ENCODE data around the gene CACNB1.

The CACNB1 gene

GRCh38 chr17:39219647-39220154 is 22.2 kb upstream of the CACNB1 start:
- Mint-ChIP-seq H3K9me3 (no peaks in the 10 kb centered on the region), H3K4me1 (ENCODE audit: low read depth) (peaks cover 3% of the 10 kb centered on the region), H3K27ac (no peak overlapping the region), H3K4me3 (no peak overlapping the region), H3K36me3 (ENCODE audit: low read depth) (no peaks in the 10 kb centered on the region), H3K27me3 (peaks cover 39% of the 10 kb centered on the region)
- no peak for DNase-seq

GRCh38 chr17:39218906-39219305 is 21.4 kb upstream of the CACNB1 start:
- H3K4me1 Mint-ChIP-seq (ENCODE audit: low read depth), result peaks cover 2% of the 10 kb centered on the region
- H3K36me3 Mint-ChIP-seq (ENCODE audit: low read depth), result no peaks in the 10 kb centered on the region
- no peaks in the 10 kb centered on the region for H3K9me3 Mint-ChIP-seq
- no peak overlapping the region for H3K27ac Mint-ChIP-seq
- no peak for DNase-seq
- peaks cover 32% of the 10 kb centered on the region for H3K27me3 Mint-ChIP-seq
- no peak overlapping the region for H3K4me3 Mint-ChIP-seq

GRCh38 chr17:39217734-39218369 is 20.4 kb upstream of the CACNB1 start:
- Mint-ChIP-seq H3K9me3 (no peaks in the 10 kb centered on the region), H3K36me3 (ENCODE audit: low read depth) (no peaks in the 10 kb centered on the region), H3K27me3 (peaks cover 24% of the 10 kb centered on the region), H3K4me1 (ENCODE audit: low read depth) (peaks cover 2% of the 10 kb centered on the region), H3K27ac (no peak overlapping the region), H3K4me3 (no peak overlapping the region)
- no peak for DNase-seq

- no peak overlapping the region for H3K4me3 Mint-ChIP-seq
- H3K36me3 Mint-ChIP-seq (ENCODE audit: low read depth), result no peaks in the 10 kb centered on the region
- peaks cover 22% of the 10 kb centered on the region for H3K27me3 Mint-ChIP-seq
- no peaks in the 10 kb centered on the region for H3K9me3 Mint-ChIP-seq
- peaks cover 16% of the 10 kb centered on the region for H3K4me1 Mint-ChIP-seq (ENCODE audit: low read depth)
- DNase-seq, result no peak
- no peak overlapping the region for H3K27ac Mint-ChIP-seq
Measured at GRCh38 chr17:39213852-39214251, 16.4 kb upstream of the CACNB1 start.

- DNase-seq, result no peak
- H3K4me1 Mint-ChIP-seq (ENCODE audit: low read depth), result peaks cover 22% of the 10 kb centered on the region
- H3K4me3 Mint-ChIP-seq, result no peak overlapping the region
- H3K36me3 Mint-ChIP-seq (ENCODE audit: low read depth), result no peaks in the 10 kb centered on the region
- no peak overlapping the region for H3K27ac Mint-ChIP-seq
- no peaks in the 10 kb centered on the region for H3K9me3 Mint-ChIP-seq
- H3K27me3 Mint-ChIP-seq, result peaks cover 18% of the 10 kb centered on the region
Measured at GRCh38 chr17:39212841-39213480, 15.5 kb upstream of the CACNB1 start.

GRCh38 chr17:39212195-39212810 is 14.8 kb upstream of the CACNB1 start:
- no peak for DNase-seq
- peaks cover 18% of the 10 kb centered on the region for H3K27me3 Mint-ChIP-seq
- H3K4me1 Mint-ChIP-seq (ENCODE audit: low read depth), result peaks cover 27% of the 10 kb centered on the region
- no peak overlapping the region for H3K4me3 Mint-ChIP-seq
- no peak overlapping the region for H3K27ac Mint-ChIP-seq
- no peaks in the 10 kb centered on the region for H3K9me3 Mint-ChIP-seq
- H3K36me3 Mint-ChIP-seq (ENCODE audit: low read depth), result no peaks in the 10 kb centered on the region

- H3K9me3 Mint-ChIP-seq, result no peaks in the 10 kb centered on the region
- peak overlapping the region; percentile 40 for H3K27ac Mint-ChIP-seq
- H3K36me3 Mint-ChIP-seq (ENCODE audit: low read depth), result peaks cover 4% of the 10 kb centered on the region
Measured at GRCh38 chr17:39210093-39210434, 12.6 kb upstream of the CACNB1 start.

GRCh38 chr17:39209317-39210092 is 12.0 kb upstream of the CACNB1 start:
- peak; percentile 79 for DNase-seq
- H3K4me1 Mint-ChIP-seq (ENCODE audit: low read depth), result peaks cover 36% of the 10 kb centered on the region
- no peaks in the 10 kb centered on the region for H3K9me3 Mint-ChIP-seq
- H3K27ac Mint-ChIP-seq, result no peak overlapping the region
- peak overlapping the region; percentile 44 for H3K4me3 Mint-ChIP-seq
- peaks cover 5% of the 10 kb centered on the region for H3K27me3 Mint-ChIP-seq
- H3K36me3 Mint-ChIP-seq (ENCODE audit: low read depth), result peaks cover 9% of the 10 kb centered on the region

More at GRCh38 chr17:39210093-39210434, 12.6 kb upstream of the CACNB1 start:
- Mint-ChIP-seq H3K27me3 (peaks cover 5% of the 10 kb centered on the region), H3K4me1 (ENCODE audit: low read depth) (peaks cover 36% of the 10 kb centered on the region), H3K4me3 (peak overlapping the region; percentile 44)
- no peak for DNase-seq

- Mint-ChIP-seq H3K9me3 (no peaks in the 10 kb centered on the region), H3K36me3 (ENCODE audit: low read depth) (peaks cover 15% of the 10 kb centered on the region), H3K27me3 (peaks cover 5% of the 10 kb centered on the region), H3K4me3 (no peak overlapping the region), H3K4me1 (ENCODE audit: low read depth) (peaks cover 41% of the 10 kb centered on the region), H3K27ac (no peak overlapping the region)
- no peak for DNase-seq
Measured at GRCh38 chr17:39208893-39209292, 11.4 kb upstream of the CACNB1 start.

GRCh38 chr17:39208136-39208535 is 10.7 kb upstream of the CACNB1 start:
- no peak overlapping the region for H3K4me3 Mint-ChIP-seq
- peaks cover 23% of the 10 kb centered on the region for H3K36me3 Mint-ChIP-seq (ENCODE audit: low read depth)
- no peak for DNase-seq
- H3K27me3 Mint-ChIP-seq, result peaks cover 5% of the 10 kb centered on the region
- H3K9me3 Mint-ChIP-seq, result no peaks in the 10 kb centered on the region
- peak overlapping the region; percentile 44 for H3K27ac Mint-ChIP-seq
- H3K4me1 Mint-ChIP-seq (ENCODE audit: low read depth), result peaks cover 49% of the 10 kb centered on the region

GRCh38 chr17:39205112-39205526 is 7.7 kb upstream of the CACNB1 start:
- H3K36me3 Mint-ChIP-seq (ENCODE audit: low read depth), result peaks cover 53% of the 10 kb centered on the region
- H3K4me1 Mint-ChIP-seq (ENCODE audit: low read depth), result peaks cover 62% of the 10 kb centered on the region
- DNase-seq, result no peak
- H3K27me3 Mint-ChIP-seq, result peaks cover under 1% of the 10 kb centered on the region
- no peaks in the 10 kb centered on the region for H3K9me3 Mint-ChIP-seq
- peak overlapping the region; percentile 100 for H3K27ac Mint-ChIP-seq
- no peak overlapping the region for H3K4me3 Mint-ChIP-seq

GRCh38 chr17:39204245-39204644 is 6.8 kb upstream of the CACNB1 start:
- no peaks in the 10 kb centered on the region for H3K27me3 Mint-ChIP-seq
- DNase-seq, result no peak
- H3K9me3 Mint-ChIP-seq, result no peaks in the 10 kb centered on the region
- H3K27ac Mint-ChIP-seq, result peak overlapping the region; percentile 100
- H3K4me3 Mint-ChIP-seq, result peak overlapping the region; percentile 99
- H3K36me3 Mint-ChIP-seq (ENCODE audit: low read depth), result peaks cover 58% of the 10 kb centered on the region
- peaks cover 62% of the 10 kb centered on the region for H3K4me1 Mint-ChIP-seq (ENCODE audit: low read depth)

GRCh38 chr17:39200957-39201510 is 3.6 kb upstream of the CACNB1 start:
- peak overlapping the region; percentile 99 for H3K4me3 Mint-ChIP-seq
- H3K36me3 Mint-ChIP-seq (ENCODE audit: low read depth), result peaks cover 58% of the 10 kb centered on the region
- peaks cover 52% of the 10 kb centered on the region for H3K4me1 Mint-ChIP-seq (ENCODE audit: low read depth)
- H3K27me3 Mint-ChIP-seq, result no peaks in the 10 kb centered on the region
- no peaks in the 10 kb centered on the region for H3K9me3 Mint-ChIP-seq
- no peak for DNase-seq
- peak overlapping the region; percentile 100 for H3K27ac Mint-ChIP-seq
